Gastrocnemius medialis (tissue), 4 donors: ENCODE data around the gene FBLN7. TPM values are rescaled to one million over a fixed set of nuclear protein-coding genes. Genes with fewer than 3 reads are reported as not detected.

Experiments
- ATAC-seq, 2 donors: fragments of 150-250 bp; one replicate each; pipeline ENCODE4 v1.9.1; 2016
- DNase-seq, 2 donors: peaks; one replicate each; pipeline ENCODE4 v3.0.0-alpha.2; 2019
- H3K27ac ChIP-seq, 4 donors: fragments of 200-600 bp; sonication (generic); 1 replicate in 1 of 4; 2 replicates in 3 of 4; pipeline ENCODE4 v1.5.1; 2016 to 2018; ENCODE audit warnings: mild to moderate bottlenecking in 2 of 4, moderate library complexity in 1 of 4
- H3K27me3 ChIP-seq, 3 donors: fragments of 200-600 bp; sonication (generic) in 2 of 3; 1 replicate in 1 of 3; 2 replicates in 2 of 3; pipeline versions ENCODE4 v1.5.1 to v1.6.0; 2016 to 2019; ENCODE audit warnings: mild to moderate bottlenecking in 1 of 3, moderate library complexity in 1 of 3
- H3K36me3 ChIP-seq, 2 donors: fragments of 200-600 bp; sonication (generic) in 1 of 2; one replicate each; pipeline ENCODE4 v1.5.1; 2017 to 2018
- H3K4me1 ChIP-seq, 2 donors: fragments of 200-600 bp; sonication (generic) in 1 of 2; one replicate each; pipeline ENCODE4 v1.5.1; 2016 to 2017; ENCODE audit warnings: mild to moderate bottlenecking in 2 of 2
- H3K4me3 ChIP-seq, 4 donors: fragments of 200-600 bp; sonication (generic) in 3 of 4; 1 replicate in 1 of 4; 2 replicates in 3 of 4; pipeline ENCODE4 v1.5.1; 2016 to 2019; ENCODE audit warnings: mild to moderate bottlenecking in 2 of 4
- H3K9me3 ChIP-seq, 3 donors: fragments of 200-600 bp; sonication (generic) in 2 of 3; 1 replicate in 1 of 3; 2 replicates in 2 of 3; pipeline ENCODE4 v1.5.1; 2016 to 2019
- CTCF ChIP-seq, 5 experiments: fragments of 450-650 bp in 3 of 5; fragments of 200-600 bp in 2 of 5; sonication (generic) in 2 of 5; IDR thresholded peaks in 4 of 5; conservative IDR thresholded peaks in 1 of 5; 1 replicate in 4 of 5; 2 replicates in 1 of 5; pipeline ENCODE4 v1.5.1; 2016 to 2019; ENCODE audit warnings: antibody characterized with exemption in 5 of 5, mild to moderate bottlenecking in 3 of 5, moderate library complexity in 3 of 5
- POLR2A ChIP-seq, 2 donors: fragments of 450-650 bp; IDR thresholded peaks; one replicate each; pipeline ENCODE4 v1.6.1; 2017; ENCODE audit warnings: antibody characterized with exemption in 2 of 2, mild to moderate bottlenecking in 2 of 2, moderate library complexity in 2 of 2
- in situ Hi-C, 4 donors: fragments of 200-750 bp; cut with MboI; loops; one replicate each; pipeline versions ENCODE4 v1.15.0 to v1.8.0; 2017; ENCODE audit warnings: low sequenced_read_pairs in 4 of 4
- intact Hi-C: fragments of 100-400 bp; cut with DNase I; formaldehyde crosslinking; loops from one replicate; pipeline ENCODE4 v1.15.1; 2023; ENCODE audit warnings: low total_unique reads
- total RNA-seq, 4 donors: library from RNA; depleted of rRNA; stranded (reverse); fragments of >200 nt; gene quantifications; one replicate each; pipeline versions ENCODE4 v1.1.0 to v1.2.3, GENCODE V29; 2016

The FBLN7 gene
- total RNA-seq, 4 donors from 2014 or later = 0.41 to 3.3 (median 0.54) TPM

GRCh38 chr2:112151271-112151670 lies 13.1 kb downstream of the FBLN7 start:
- ATAC-seq = no peak
- DNase-seq = no peak
- Histone ChIP-seq H3K4me3 (no peak overlapping the region), H3K27ac (no peak overlapping the region), H3K9me3 (no peaks in the 10 kb centered on the region), H3K4me1 (no peaks in the 10 kb centered on the region), H3K27me3 (peaks cover 0 to 4% (median 0%) of the 10 kb centered on the region in 3 donors), H3K36me3 (no peaks in the 10 kb centered on the region)
- intact Hi-C loops = no loop called here
- in situ Hi-C loops = no loop called here
- no peak for TF ChIP-seq POLR2A (IDR thresholded peaks at IDR 0.05)

GRCh38 chr2:112151701-112152440 lies 13.7 kb downstream of the FBLN7 start:
- Histone ChIP-seq H3K4me3 (no peak overlapping the region), H3K4me1 (no peaks in the 10 kb centered on the region), H3K9me3 (no peaks in the 10 kb centered on the region), H3K27me3 (peaks cover 0 to 8% (median 0%) of the 10 kb centered on the region in 3 donors), H3K27ac (no peak overlapping the region), H3K36me3 (no peaks in the 10 kb centered on the region)
- in situ Hi-C loops (no loop called here), intact Hi-C loops (no loop called here)
- TF ChIP-seq POLR2A (IDR thresholded peaks at IDR 0.05) = no peak
- TF ChIP-seq CTCF (IDR thresholded peaks at IDR 0.05 in 4 of 5, conservative IDR thresholded peaks at IDR 0.05 in 1 of 5) = no peak
- DNase-seq (no peak), ATAC-seq (no peak)

GRCh38 chr2:112152476-112153178 lies 14.4 kb downstream of the FBLN7 start:
- no peak for TF ChIP-seq POLR2A (IDR thresholded peaks at IDR 0.05)
- no peak for TF ChIP-seq CTCF (IDR thresholded peaks at IDR 0.05 in 4 of 5, conservative IDR thresholded peaks at IDR 0.05 in 1 of 5)
- Histone ChIP-seq H3K36me3 (no peaks in the 10 kb centered on the region), H3K4me1 (no peaks in the 10 kb centered on the region), H3K4me3 (no peak overlapping the region), H3K27ac (no peak overlapping the region), H3K27me3 (peaks cover 0 to 13% (median 0%) of the 10 kb centered on the region in 3 donors), H3K9me3 (no peaks in the 10 kb centered on the region)
- intact Hi-C loops (no loop called here), in situ Hi-C loops (no loop called here)
- ATAC-seq (no peak), DNase-seq (no peak)

- H3K4me3 ChIP-seq = no peak overlapping the region
- TF ChIP-seq CTCF (IDR thresholded peaks at IDR 0.05 in 4 of 5, conservative IDR thresholded peaks at IDR 0.05 in 1 of 5) (no peak), POLR2A (IDR thresholded peaks at IDR 0.05) (no peak)
- DNase-seq = peak in 1 of 2 donors; percentile 40
- H3K36me3 ChIP-seq = no peaks in the 10 kb centered on the region
- intact Hi-C loops (no loop called here), in situ Hi-C loops (no loop called here)
- no peaks in the 10 kb centered on the region for H3K4me1 ChIP-seq
- peak; percentile 60 for ATAC-seq
- peaks cover 0 to 13% (median 0%) of the 10 kb centered on the region in 3 donors for H3K27me3 ChIP-seq
- H3K9me3 ChIP-seq = no peaks in the 10 kb centered on the region
- peak overlapping the region in 1 of 4 donors; percentile 31 for H3K27ac ChIP-seq
Measured at GRCh38 chr2:112153179-112153490, 14.9 kb downstream of the FBLN7 start.

GRCh38 chr2:112153501-112153900 lies 15.3 kb downstream of the FBLN7 start:
- Histone ChIP-seq H3K36me3 (no peaks in the 10 kb centered on the region), H3K4me3 (no peak overlapping the region), H3K4me1 (no peaks in the 10 kb centered on the region), H3K27ac (peak overlapping the region in 1 of 4 donors; percentile 31), H3K27me3 (peaks cover 0 to 13% (median 0%) of the 10 kb centered on the region in 3 donors), H3K9me3 (no peaks in the 10 kb centered on the region)
- DNase-seq = no peak
- intact Hi-C loops = no loop called here
- in situ Hi-C loops = no loop called here
- TF ChIP-seq CTCF (IDR thresholded peaks at IDR 0.05 in 4 of 5, conservative IDR thresholded peaks at IDR 0.05 in 1 of 5) (no peak), POLR2A (IDR thresholded peaks at IDR 0.05) (no peak)
- no peak for ATAC-seq
